T-helper 1 cell (primary cell): ENCODE results near the gene PLGRKT.
"Not testable (repeated sequence)": the region's sequence is repeated elsewhere in the genome, so short reads cannot be mapped to it uniquely, and the experiment has no call there.

Source experiments
- DNase-seq, 5 donors: peaks; one replicate each; pipeline ENCODE4 v3.0.0-alpha.2; 2012 to 2020
- total RNA-seq, 4 donors: gene quantifications; one replicate each; lab custom pipeline; 2026; lab: John Stamatoyannopoulos, UW

The PLGRKT gene
- total RNA-seq, result 17.8 to 21.8 (median 20.0) reads per million in 4 donors

- peak; percentile 79 to 96 (median 87) for DNase-seq
Observed at GRCh38 chr9:5437254-5438216, at the start of gene PLGRKT. PLGRKT (minus strand) TSS chr9:5437925; CDS start chr9:5431977, 5,948 bp downstream.

GRCh38 chr9:5486988-5487387 is 49.3 kb upstream of the PLGRKT start:
- no peak for DNase-seq

DNA sequence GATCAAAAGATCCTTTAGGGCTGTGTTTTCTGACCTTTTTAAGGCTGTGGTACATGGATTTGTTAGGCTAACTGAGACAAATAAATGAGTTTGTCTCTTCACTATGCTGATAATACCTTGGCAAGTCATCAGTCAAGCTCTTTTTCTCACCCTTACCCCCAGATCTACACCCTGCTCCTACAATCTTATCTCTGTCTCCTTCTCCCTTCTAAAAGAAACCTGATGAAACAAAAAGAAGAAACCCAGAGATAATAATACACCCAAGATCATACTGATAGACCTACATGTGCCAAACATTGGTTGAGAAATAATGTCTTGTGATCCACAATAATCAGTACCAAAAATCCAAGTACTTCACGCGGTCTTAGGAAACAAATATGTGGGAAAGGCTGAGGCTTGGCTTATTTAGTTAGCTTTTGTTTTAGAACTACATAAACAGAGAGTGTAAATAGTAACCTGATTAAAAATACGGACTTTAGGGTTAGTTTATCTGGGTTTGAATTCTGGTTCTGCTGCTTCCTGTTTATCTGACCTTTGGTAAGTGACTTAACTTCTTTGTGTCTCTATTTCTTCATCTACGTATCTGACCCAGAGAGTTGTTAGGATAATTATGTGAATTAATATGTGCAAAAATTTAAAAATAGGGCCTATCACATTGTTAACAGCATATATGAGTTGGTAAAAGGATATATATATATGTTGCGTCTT is 47.8 kb upstream of the PLGRKT start:
- no peak for DNase-seq

- DNase-seq, result no peak
Observed at GRCh38 chr9:5483306-5483705, 45.6 kb upstream of the PLGRKT start.

DNA sequence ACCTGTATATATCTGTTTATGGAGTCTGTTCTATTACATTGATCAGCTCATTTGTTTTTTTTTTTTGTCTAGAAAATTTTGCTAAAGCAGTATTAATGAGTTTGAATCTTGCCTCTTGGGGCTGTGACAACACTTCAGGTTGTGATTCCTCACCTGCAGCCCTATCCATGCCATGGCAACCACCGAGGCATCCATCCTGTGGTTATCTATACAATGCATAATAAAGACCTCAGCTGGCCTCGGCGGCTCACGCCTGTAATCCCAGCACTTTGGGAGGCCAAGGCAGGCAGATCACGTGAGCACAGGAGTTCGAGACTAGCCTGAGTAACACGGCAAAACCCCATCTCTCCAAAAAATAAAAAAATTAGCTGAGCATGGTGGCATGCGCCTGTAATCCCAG is 44.5 kb upstream of the PLGRKT start:
- no peak for DNase-seq

GRCh38 chr9:5481322-5482040 is 43.8 kb upstream of the PLGRKT start:
- no peak for DNase-seq

DNA sequence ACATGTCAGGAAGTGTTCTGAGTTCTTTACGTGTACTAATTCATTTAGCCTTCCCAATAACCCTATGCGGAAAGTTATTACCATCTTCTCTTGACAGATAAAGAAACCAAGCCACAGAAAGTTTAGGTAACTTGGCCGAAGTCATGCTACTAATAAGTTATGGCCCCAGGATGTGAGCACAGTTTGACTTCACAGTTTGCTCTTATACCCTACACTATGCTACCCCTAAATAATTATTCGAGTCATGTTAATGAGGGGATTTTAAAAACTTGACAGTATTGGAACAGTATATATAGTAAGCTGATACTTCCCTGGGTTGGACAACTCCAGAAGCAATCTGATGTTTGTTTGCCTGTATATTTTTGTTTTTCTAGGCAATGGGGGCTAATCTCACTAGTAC is 43.2 kb upstream of the PLGRKT start:
- DNase-seq, result no peak

DNA sequence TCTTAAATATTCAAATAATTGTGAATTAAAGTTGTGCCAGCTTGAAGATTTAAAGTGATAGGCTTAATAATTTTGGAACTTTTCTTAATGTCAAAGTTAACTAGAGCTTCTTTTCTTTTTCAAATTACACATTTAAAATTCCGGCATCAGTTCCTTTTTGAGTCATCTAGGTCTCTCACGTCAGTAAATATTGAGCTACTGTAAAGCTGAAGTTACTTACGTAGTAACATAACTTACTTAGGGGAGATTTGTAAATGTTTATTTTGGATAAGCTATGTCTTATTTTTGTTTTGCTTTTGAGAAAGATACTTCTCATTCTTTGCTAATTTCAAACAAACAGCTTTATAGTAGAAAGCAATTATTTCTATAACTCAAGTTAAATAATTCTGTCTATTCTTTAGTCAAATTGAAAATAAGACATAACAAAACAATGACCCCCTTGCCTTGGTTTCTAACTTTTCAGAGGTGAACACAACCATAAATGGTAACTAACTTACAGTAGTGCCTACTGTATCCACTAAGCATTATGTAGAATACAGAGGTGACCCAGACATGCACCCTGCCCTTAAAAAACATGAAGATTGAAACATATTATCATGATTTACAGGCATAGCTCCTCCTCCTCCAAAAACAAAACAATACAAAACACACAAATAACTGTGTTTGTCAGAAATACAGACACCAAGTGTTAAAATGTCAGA is 42.4 kb upstream of the PLGRKT start:
- DNase-seq, result peak in 1 of 5 donors; percentile 37

DNA sequence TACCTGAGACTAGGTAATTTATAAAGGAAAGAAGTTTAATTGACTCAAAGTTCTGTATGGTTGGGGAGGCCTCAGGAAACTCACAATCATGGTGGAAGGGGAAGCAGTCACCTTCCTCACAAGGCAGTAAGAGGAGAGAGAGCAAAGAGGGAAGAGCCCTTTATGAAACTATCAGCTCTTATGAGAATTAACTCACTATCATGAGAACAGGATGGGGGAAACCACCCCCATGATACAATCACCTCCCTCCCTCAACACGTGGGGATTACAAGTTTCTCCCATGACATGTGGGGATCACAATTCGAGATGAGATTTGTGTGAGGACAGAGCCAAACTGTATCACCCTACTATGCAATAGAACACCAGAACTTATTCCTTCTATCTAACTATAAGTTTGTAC is 40.5 kb upstream of the PLGRKT start:
- DNase-seq, result no peak

- not testable (repeated sequence) for DNase-seq
Observed at GRCh38 chr9:5475611-5476010, 37.9 kb upstream of the PLGRKT start.

- DNase-seq, result no peak
Observed at GRCh38 chr9:5470816-5471215, 33.1 kb upstream of the PLGRKT start.

- no peak for DNase-seq
Observed at GRCh38 chr9:5470122-5470521, 32.4 kb upstream of the PLGRKT start.

DNA sequence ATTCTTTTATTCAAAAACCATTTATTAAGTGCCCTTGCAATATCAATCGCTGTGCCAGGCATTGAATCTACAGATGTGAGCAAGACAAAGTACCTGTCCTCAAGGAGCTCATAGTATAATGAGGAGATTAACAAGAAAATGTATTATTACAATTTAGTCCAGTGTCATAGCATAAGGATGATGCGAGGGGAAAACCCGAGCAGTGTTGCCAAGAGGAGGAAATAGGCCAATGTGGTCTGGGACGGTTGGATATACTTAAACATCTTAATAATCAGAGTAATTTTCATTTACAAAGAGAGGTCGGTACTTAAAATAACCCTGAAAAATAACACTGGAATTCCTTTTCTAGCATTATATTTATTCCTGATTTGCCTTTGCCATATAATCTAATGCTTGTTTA is 31.1 kb upstream of the PLGRKT start:
- no peak for DNase-seq

GRCh38 chr9:5466766-5467165 is 29.0 kb upstream of the PLGRKT start:
- DNase-seq, result no peak

DNA sequence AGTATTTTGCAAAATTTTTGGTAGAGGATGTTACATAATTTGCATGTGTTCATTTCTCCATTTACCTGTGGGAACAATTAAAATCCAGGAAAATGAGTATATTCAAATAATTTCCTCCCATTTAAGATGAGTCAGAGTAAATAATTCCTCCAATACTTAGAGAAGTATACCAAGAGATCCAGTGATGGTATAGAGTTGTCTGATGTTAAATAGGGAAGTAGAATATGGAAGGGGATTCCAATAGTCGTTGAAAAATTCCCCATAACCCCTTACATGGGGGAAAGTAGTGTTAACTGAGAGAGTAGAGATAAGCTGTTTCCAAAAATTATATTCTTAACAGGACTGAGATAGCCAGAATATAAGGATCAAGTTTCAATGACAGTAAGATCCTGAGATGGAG is 28.3 kb upstream of the PLGRKT start:
- no peak for DNase-seq

GRCh38 chr9:5464831-5465330 is 27.2 kb upstream of the PLGRKT start:
- DNase-seq, result not testable (repeated sequence)

- no peak for DNase-seq
Observed at GRCh38 chr9:5460157-5460556, 22.4 kb upstream of the PLGRKT start.

DNA sequence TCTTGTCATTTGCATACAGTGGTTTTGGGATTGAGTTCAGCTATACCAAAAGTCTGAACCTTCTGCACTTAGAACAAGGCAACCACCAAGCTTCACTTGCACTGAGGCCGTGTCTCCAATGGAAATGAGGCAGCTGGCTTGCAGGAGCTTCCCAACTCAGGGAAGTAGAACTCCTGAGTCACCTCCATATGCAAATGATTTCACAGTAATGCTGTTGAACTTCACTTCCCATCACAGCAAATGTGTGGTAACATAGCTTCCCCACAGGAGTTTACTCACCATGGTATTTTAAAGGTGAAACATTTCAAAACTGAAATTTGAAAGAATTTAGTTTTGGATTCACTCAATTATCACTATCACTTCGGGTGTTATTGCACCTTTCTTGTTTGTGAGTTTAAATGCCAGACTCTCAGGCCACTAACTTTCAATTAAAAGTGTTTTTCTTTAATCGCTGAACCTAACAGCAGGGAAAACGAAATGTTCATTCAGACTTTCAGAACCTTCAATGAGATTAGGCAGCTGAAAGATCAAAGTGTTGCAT is 21.6 kb upstream of the PLGRKT start:
- DNase-seq, result peak in 1 of 5 donors; percentile 75

DNA sequence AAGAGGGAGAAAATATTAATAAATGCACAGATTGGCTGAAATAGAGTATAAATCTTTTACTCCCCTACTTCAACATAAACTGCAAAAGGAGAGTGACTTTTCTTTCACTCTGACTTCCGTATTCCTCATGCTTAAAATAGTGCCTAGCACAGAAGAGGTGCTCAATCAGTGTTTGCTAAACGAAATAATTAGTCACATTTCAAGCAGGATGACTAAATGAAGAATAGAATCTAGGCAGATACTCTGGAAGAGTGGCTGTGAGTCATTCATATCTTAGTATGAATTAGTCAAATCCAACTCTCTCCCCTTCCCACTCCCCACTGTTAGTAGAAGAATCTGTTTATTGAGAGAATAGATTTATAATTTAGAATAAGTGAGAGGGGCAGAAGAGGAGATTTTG is 17.5 kb upstream of the PLGRKT start:
- peak in 1 of 5 donors; percentile 51 for DNase-seq

DNA sequence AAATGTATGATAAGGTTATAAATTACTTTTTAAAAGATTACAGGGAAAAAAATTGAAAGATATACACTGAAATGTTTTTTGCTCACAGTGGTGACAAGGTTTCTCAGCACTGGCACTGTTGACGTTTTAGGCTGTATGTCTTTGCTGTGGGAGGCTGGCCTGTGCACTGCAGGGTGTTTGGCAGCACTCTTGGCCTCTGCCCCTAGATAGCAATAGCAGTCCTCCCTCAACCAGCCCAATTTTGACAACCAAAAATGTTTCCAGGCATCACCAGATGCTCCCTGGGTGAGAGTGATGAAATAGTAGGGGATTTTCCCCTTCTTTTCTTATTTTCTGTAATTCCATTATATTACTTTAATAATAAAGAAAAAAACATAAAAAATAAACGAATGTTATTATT is 15.9 kb upstream of the PLGRKT start:
- peak in 1 of 5 donors; percentile 56 for DNase-seq

- no peak for DNase-seq
Observed at GRCh38 chr9:5453004-5453403, 15.3 kb upstream of the PLGRKT start.

GRCh38 chr9:5452286-5452609 is 14.5 kb upstream of the PLGRKT start:
- no peak for DNase-seq
